Renal cortical epithelial cell (primary cell): ENCODE results near the gene MLIP. TPM values are rescaled to one million over a fixed set of nuclear protein-coding genes. Genes with fewer than 3 reads are reported as not detected.

Source experiments
- DNase-seq: peaks from one replicate; pipeline ENCODE4 v3.0.0-alpha.2; 2011; ENCODE audit warnings: low read depth
- total RNA-seq: library from RNA; depleted of rRNA; stranded (reverse); fragments of >200 nt; gene quantifications from 2 replicates; pipeline ENCODE4 v1.2.3, GENCODE V29; 2014

Gene MLIP
- total RNA-seq, 1 donor from 2014 or later, result 0.15 TPM

DNA sequence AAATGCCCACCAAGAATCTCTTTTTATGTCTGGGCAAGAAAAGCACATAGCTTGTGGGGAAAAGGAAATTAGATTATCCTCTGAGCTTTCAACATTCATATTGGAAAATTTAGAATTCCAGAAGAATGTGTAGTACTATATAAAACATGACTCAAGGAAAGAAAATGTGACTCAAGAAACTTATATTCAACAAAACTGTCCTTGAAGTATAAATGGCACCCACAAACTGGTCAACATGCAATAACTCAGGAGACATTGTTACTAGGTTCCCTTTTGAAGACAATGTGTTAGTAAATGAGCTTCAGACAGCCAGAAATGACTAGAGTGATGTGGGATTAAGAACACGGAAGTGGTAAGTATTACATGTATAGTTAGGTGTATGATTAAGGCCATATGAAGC is 170.9 kb downstream of the MLIP start:
- peak; percentile 61 for DNase-seq

GRCh38 chr6:54284161-54284860 is 173.1 kb downstream of the MLIP start:
- DNase-seq, result peak; percentile 88

DNA sequence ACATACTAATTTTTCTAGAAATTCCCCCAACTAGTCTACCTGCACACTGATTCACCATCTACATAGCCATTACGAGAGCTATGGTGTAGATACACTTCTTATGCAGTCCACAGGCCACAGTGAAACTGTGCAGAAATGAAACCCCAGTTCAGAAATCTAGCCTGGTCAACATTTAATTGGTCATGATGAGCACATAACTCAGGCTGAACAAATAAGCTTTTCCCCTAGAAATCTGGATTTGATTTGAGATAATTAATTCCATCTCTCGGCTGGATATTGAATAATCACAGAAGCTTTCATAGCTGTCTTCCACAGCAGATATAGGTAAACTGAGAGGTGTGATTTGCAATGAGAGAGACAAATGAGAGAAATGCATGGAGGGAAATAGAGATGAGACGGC is 174.4 kb downstream of the MLIP start:
- DNase-seq, result no peak

- DNase-seq, result peak; percentile 85
Measured at GRCh38 chr6:54286141-54286540, 174.9 kb downstream of the MLIP start.

DNA sequence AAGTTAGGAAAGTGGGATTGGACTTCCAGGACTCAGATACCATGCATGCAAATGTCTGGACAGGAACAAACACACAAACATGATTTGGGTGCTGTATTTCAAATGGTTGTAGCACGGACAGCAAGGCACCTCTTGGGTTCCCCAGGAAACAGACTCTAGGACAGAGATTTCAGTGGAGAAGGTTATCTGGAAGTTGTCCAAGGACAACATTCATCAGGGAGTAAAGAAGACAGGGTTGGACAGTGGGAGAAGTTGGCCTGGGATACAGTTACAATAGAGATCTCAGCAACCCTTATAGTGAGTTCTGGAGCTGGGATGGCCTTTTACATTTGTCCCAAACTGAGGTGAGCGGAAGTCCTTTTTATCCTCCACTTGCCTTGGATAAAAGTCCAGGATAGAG is 177.2 kb downstream of the MLIP start:
- DNase-seq, result no peak

- DNase-seq, result no peak
Measured at GRCh38 chr6:54289426-54289825, 178.2 kb downstream of the MLIP start.

GRCh38 chr6:54291146-54291545 is 179.9 kb downstream of the MLIP start:
- peak; percentile 92 for DNase-seq

- DNase-seq, result peak; percentile 98
Measured at GRCh38 chr6:54291738-54292137, 180.5 kb downstream of the MLIP start.

GRCh38 chr6:54294965-54295532 is 183.8 kb downstream of the MLIP start:
- DNase-seq, result no peak

DNA sequence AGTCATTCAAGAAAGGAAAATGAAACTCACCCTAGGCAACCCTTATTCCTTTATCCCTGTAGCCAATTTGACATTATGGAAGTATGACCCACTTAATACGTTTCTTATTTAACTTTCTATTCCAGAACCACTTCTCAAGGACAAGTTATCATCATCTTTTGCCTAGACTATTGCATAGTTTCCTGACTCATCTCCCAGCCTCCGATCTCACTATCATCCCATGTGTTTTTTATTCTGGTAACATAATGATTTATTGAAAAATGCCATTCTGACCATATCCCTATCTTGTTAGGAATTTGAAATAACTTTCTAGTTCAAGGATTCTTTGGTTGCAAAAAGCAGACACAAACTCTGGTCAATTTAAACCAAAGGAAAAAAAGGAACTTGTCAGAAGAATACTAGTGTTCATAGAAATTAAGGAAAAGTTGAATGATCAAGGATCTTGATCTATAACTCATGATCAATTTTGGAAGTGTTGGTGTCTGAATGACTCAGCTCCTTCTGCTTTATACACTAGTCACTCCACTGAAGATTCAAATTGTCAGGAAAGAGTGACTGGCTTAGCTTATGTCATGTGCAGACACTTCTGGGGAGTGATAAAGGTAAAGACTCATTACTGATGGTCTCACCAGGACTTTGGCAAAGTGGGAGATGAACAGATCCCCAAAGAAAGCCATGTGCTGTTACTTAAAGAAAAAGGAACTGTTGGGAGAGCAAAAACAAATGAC is 188.5 kb downstream of the MLIP start:
- no peak for DNase-seq

GRCh38 chr6:54301770-54302169 is 190.5 kb downstream of the MLIP start:
- peak; percentile 51 for DNase-seq

GRCh38 chr6:54307439-54307910 is 196.2 kb downstream of the MLIP start:
- DNase-seq, result peak; percentile 99

GRCh38 chr6:54308289-54308985 is 197.2 kb downstream of the MLIP start, which contains the start of gene TINAG:
Gene TINAG (plus strand): TSS chr6:54308441. CDS start chr6:54308551, 110 bp downstream.
- peak; percentile 52 for DNase-seq

DNA sequence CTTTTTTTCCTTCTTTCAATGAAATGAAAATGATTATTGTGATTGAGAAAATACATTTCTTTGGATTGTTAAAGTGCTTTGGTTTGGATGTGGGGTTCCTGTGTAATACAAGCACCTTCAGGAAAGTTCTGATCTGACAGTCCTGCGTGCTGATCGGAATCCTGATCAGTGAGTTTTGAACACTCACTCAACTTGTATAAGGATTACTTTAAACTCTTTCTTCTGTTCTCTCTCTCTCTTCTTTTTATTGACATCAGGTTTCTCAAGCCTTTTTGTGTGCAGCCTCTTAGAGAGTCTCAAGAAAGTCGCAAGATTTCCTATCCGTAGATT is 197.7 kb downstream of the MLIP start:
- no peak for DNase-seq

GRCh38 chr6:54310377-54311152 is 199.3 kb downstream of the MLIP start:
- no peak for DNase-seq

GRCh38 chr6:54315656-54316055 is 204.4 kb downstream of the MLIP start:
- DNase-seq, result no peak

Other genes starting within 250 kb of the MLIP start
- 5.9 and 16.5 TPM in 2 replicates for gene TINAG, start 197.0 kb downstream of the MLIP start, total RNA-seq